Fibroblast of gingiva (primary cell): ENCODE results near the gene TMEM108.

ENCODE experiments used
- DNase-seq: peaks from one replicate; pipeline ENCODE4 v3.0.0-alpha.2; 2011; ENCODE audit warnings: low read depth

TMEM108 gene

GRCh38 chr3:133278260-133279043 is 240.3 kb downstream of the TMEM108 start:
- DNase-seq, result no peak

- no peak for DNase-seq
Measured at GRCh38 chr3:133280586-133280985, 242.4 kb downstream of the TMEM108 start.

- DNase-seq, result no peak
Measured at GRCh38 chr3:133282236-133282635, 244.0 kb downstream of the TMEM108 start.

GRCh38 chr3:133283958-133284807 is 246.0 kb downstream of the TMEM108 start:
- no peak for DNase-seq

GRCh38 chr3:133289322-133289721 is 251.1 kb downstream of the TMEM108 start:
- DNase-seq, result no peak

GRCh38 chr3:133292296-133292695 is 254.1 kb downstream of the TMEM108 start:
- no peak for DNase-seq

- DNase-seq, result no peak
Measured at GRCh38 chr3:133293397-133294110, 255.4 kb downstream of the TMEM108 start.

- no peak for DNase-seq
Measured at GRCh38 chr3:133294253-133294652, 256.1 kb downstream of the TMEM108 start.

- peak; percentile 3 for DNase-seq
Measured at GRCh38 chr3:133295199-133295901, 257.2 kb downstream of the TMEM108 start.

- DNase-seq, result no peak
Measured at GRCh38 chr3:133295944-133296917, 258.0 kb downstream of the TMEM108 start.

GRCh38 chr3:133296981-133297380 is 258.8 kb downstream of the TMEM108 start:
- DNase-seq, result no peak

- no peak for DNase-seq
Measured at GRCh38 chr3:133300102-133300501, 261.9 kb downstream of the TMEM108 start.

- no peak for DNase-seq
Measured at GRCh38 chr3:133301194-133301593, 263.0 kb downstream of the TMEM108 start.

- DNase-seq, result no peak
Measured at GRCh38 chr3:133301731-133302130, 263.5 kb downstream of the TMEM108 start.

- no peak for DNase-seq
Measured at GRCh38 chr3:133303430-133303829, 265.2 kb downstream of the TMEM108 start.

GRCh38 chr3:133317866-133318265 is 279.7 kb downstream of the TMEM108 start:
- DNase-seq, result no peak

GRCh38 chr3:133328373-133328772 is 290.2 kb downstream of the TMEM108 start:
- DNase-seq, result no peak

GRCh38 chr3:133329626-133330025 is 291.4 kb downstream of the TMEM108 start:
- DNase-seq, result no peak

- DNase-seq, result no peak
Measured at GRCh38 chr3:133330065-133330464, 291.9 kb downstream of the TMEM108 start.

GRCh38 chr3:133330522-133330921 is 292.3 kb downstream of the TMEM108 start:
- no peak for DNase-seq

GRCh38 chr3:133354721-133355120 is 316.5 kb downstream of the TMEM108 start:
- DNase-seq, result no peak
